HG02870 (cell line): ENCODE results near the gene PEX10.
"Not testable (repeated sequence)": the region's sequence is repeated elsewhere in the genome, so short reads cannot be mapped to it uniquely, and the experiment has no call there.

ENCODE experiments used
- ATAC-seq: cut with Tn5 transposase; IDR thresholded peaks from one replicate; pipeline ENCODE4 v1.9.1; 2021; ENCODE audit warnings: mild to moderate bottlenecking, moderate library complexity; ENCODE audit not compliant: unreplicated experiment

PEX10 gene

DNA sequence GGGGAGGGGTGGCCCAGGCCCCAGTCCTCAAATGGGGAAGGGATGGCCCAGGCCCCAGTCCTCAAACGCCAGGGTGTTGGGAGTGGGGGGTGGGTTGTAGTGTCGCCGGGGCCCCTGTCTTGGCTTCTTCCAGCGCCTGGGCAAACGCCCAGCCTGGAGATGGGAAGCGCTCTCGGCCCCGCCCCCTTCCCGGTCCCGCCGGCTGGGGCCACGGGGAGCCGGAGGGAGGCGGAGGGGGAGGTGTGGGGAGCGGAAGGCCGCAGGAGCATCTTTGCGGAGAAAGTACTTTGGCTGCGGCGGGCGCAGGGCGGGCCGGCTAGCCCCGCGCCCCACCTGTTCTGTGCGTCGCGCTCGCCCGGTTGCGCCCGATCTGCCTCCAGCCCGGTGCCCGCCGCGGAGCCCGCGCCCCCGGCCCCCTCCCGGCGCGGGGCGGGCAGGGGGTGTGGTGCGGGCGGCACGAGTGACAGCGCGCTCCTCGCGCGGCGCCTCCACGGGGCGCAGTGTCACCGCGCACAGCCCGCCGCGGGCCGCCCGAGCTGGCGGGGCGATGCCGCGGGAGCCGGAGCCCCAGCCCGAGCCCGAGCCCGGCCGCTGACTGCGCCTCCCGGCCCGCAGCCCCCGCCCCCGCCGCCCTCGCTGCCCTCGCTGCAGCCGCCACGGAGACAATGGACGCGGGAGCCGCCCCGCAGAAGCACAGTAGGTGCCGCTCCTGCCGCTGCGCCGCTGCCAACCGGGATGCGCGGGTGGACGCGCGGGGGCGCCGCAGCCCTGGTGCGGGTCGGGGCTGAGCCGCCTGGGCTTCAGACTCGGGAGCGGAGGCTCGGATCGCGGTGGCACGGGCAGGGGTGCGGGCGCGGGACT, 31.1 kb upstream of the PEX10 start:
- ATAC-seq, result no peak

DNA sequence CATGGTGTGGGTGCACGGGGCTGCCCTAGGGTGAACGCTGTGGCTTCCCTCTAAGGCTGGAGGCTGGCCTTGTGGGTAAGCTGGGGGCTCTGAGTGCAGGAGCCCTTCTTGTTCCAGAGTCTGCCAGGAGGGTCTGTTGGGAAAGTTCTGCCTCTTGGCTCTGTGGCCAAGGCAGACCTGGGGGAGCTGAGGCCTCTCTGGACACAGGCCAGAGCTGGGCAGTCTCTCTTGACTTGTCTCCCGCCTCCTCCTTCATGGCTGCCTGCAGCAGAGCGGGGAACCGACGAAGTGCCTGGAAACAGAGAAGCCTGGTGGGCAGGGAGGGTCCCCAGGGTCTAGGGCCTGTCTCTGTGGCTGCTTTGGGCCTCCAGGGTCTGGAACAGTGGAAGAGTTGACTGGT, 30.3 kb upstream of the PEX10 start:
- ATAC-seq, result no peak

DNA sequence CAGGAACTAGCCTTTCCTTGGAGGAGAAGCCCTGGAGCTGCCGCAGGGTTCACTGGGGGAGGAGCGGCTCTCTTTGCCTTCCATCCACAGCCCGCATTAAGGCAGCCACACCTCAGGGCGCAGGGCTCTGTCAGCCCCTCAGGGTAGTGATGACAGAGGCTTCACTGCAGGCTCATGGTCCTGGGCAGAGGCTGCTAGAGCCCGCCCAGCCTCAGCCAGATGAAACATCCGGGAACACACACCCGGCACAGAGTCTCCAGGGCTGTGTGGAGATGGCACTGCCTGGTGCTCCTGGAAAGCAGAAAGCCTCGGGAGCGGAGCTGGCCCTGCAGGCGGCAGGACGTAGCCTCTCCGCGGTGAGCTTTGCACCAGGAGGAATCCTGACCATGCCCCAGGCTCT, 29.4 kb upstream of the PEX10 start:
- no peak for ATAC-seq

DNA sequence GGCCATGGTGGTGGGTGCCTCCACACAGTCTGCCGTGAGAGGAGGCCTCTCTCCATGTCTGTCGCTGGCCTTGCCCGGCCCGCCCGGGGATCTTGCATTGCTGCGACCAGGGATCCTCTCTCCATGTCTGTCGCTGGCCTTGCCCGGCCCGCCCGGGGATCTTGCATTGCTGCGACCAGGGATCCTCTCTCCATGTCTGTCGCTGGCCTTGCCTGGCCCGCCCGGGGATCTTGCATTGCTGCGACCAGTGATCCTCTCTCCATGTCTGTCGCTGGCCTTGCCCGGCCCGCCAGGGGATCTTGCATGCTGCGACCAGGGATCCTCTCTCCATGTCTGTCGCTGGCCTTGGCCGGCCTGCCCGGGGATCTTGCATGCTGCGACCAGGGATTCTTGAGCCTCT, 28.0 kb upstream of the PEX10 start:
- not testable (repeated sequence) for ATAC-seq

DNA sequence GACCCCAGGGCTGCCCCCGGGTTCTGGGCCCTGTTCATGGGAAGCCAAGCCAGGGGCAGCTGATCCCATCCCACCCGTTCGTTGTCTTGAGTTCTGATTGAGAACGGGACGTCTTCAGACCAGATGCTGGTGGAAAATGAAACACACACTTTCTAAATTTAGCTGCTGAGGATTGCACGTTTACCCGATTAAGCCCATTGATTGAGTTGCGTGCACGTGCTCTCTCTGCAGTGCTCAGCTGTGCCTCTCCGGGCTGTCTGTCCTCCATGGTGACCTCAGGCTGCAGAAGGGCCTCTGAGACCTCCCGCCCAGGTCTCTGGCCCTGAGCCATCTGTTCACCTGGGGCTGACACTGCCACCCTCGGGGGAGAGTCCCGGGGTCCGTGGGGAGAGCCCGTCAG, 27.0 kb upstream of the PEX10 start:
- ATAC-seq, result no peak

DNA sequence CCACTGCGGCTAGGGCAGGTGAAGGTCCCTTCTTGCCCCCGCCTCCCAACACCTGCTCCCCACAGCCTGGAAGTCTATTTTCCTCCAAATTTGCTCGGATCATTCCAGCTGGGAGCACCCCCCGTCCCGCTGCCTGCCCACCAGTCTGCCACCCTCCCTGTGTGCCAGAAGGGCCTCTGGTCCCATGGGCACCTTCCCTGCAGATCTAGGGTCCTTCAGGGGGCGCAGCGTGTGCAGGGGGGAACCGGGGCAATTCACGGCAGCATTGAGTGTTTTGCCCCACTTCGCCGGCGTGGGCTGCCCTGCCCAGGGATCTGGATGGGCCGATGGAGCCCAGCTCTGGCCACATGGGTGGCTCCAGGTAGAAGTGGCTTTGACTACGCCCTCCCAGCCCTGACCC, 26.3 kb upstream of the PEX10 start:
- no peak for ATAC-seq

DNA sequence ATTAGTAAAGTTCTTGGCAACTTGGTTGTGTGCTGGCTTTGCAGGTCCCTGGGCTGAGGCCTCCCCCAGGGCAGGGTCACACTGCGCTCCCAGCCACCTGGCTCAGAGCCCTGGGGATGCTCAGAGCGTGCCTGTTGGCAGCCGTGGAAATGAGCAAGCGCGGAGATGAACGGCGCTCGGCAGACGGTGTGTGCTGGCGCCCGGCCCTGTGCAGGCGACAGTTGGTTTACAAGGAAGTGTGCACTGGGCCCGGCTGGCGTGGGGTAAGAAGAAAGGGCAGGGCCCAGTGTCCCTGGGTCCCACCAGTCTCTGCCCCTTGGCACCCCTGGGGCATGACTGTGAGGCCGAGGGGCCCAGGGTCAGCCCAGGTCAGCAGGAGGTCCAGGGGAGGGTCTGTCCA, 25.7 kb upstream of the PEX10 start:
- ATAC-seq, result no peak

DNA sequence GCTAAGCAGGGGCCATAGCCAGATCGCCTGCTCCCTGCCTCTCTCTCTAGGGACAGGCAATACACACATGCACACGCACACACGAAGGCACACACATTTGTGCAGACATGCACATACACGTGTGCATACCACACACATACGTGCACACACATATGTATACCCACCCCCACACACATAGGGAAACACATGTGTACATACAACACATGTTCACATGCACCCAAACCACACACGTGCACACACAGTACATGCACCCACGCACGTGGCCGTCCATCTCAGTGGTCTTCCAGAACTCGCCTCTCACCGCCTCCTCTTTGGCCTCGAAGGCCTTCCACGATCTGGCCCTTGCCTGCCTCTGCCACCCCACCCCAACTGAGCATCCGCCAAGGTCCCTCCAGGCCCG, 25.3 kb upstream of the PEX10 start:
- no peak for ATAC-seq

DNA sequence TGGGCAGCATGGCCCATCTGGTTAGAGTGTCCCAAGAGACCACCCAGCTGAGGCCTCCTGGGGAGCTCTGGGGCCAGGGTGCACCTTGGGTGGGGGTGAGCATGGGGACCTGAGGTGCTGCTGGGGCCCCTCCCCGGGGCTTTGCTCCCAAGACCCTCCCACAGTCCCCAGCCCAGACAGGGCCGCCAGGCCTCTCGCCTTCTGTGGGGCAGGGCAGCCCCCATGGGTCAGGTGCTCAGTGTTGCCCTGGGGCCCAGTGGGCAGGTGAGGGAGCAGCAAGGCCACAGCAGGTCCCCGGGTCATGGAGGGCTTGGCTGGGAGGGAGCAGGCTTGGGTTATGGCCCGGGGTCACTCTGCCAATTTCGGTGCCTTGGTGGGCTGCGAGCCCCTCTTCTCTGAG, 24.5 kb upstream of the PEX10 start:
- no peak for ATAC-seq

DNA sequence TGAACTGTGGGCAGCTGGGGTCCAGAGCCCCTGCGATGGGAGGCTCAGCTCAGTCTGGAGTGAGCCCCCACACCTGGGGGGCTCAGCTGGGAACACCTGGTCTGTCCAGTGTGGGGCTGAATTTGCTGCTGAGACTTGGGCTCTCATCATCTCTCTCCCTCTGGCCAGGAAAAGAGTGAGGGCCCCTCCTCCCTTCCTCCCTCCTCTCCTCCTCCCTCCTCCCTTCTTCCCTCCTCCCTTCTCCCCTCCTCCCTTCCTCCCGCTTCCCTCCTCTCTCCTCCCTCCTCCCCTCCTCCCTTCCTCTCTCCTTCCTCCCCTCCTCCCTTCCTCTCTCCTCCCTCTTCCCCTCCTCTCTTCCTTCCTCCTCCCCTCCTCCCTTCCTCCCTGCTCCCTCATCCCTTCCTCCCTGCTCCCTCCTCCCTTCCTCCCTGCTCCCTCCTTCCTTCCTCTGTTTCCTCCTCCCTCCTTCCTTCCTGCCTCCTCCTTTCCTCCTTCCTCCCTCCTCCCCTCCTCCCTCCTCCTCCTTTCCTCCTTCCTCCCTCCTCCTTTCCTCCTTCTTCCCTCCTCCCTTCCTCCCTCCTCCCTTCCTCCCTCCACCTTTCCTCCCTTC, 23.5 kb upstream of the PEX10 start:
- ATAC-seq, result no peak

DNA sequence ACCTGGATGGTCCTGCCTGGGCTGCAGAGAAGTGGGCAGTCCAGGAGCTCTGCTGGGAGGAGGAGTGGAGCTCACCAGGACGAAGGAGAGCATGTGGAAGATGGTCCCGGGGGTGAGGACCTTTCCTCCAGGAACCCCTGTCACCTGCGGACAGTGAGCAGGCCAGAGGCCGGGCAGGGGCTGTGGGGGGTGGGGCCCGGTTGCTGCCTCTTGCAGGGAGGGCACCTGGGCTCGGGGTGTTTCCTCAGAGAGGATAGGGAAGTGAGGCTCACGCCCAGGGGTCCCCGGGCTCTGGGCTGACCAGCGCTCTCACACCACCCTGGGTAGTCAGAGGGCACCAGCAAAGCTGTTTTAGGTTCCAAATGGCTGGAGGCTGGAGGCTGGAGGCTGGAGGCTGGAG, 22.7 kb upstream of the PEX10 start:
- no peak for ATAC-seq

DNA sequence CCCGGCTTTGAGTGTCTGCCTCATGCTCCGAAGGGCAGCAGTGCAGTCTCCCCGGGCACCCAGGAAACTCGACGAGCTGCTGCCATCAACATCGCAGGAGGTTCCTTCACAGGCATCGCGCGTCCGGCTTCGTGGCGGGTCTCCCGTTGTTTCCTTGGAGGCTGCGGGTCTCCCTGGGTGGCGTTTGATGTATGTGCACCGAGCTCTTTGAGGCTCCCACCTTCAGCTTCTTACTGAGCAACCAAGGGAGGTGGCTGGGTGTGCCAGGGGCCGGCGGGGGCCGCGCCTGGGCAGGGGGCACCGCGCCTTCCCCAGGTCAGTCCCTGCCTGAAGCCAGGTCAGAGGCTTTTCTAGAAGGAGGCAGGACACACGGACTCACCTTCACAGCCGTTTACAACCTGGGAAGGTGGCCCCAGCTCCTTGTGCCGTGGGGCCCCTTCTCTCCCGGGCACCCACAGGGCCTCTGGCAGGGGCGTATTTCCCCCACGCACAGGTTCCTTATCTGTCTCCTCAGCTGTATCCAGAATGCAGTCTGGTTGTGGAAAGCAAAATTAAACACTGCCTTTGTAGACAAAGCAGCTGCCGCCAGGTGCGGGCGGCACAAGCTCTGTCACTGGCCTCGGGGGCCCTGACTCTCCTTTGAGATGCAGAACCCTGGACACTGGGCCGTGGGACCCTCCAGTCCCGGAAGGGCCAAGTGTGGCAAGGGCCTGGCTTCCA, 21.7 kb upstream of the PEX10 start:
- ATAC-seq, result no peak

DNA sequence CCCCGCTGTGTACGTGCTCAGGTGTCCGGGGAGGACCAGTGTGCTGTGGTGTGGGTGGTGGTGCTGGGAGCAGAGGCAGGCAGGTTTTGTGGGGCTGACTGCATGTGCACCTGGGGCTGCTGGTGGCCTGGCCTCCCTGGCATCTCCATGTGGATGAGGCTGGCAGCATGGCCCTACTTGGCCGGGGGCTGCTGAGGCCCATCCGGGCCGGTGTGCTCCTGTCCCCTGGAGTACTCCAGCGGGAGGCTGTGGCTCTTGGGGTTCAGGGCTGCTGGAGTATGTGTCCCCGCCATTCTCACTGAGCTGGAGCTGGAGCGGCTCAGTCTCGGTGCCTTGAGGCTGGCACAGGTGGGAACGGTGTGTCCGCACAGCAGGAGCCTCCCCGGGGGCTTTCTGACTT, 20.8 kb upstream of the PEX10 start:
- ATAC-seq, result no peak

DNA sequence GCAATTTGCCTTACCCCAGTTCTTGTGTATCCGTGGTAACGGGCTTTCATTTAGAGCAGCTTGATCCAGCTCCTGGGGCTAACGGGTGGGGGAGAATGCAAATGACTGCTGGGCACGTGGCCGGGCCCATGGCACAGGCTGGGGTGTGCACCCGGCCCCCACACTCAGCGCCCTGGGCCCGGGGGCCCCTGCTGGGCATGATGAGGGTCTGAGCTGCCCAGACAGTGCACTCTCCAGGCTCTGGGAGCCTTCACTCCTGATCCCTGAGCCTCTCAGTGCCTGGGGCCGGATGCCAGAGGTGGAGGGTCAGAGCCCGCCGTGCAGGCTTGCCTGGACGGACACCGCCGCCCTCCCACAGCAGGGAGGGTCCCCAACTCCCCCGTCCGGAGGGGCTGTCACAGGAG, 20.1 kb upstream of the PEX10 start:
- no peak for ATAC-seq

DNA sequence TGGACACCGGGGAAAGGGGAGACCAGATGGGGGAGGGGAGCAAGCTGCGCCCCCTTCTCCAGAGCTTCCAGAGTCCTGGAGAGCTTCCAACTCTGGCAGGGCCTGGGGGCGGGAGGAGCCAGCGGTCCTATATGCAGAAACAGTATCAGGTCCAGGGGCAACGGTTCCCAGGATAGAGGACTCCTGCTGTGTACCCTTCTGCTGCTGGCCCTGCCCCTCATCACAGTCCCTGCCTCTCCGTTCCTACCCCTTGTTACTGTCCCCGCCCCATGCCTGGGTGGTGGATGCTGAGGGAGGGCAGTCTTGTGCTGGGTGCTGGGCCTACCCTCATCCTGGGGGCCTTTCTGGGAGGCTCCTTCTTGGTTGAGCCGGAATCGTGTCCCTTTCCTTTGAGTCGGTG, 19.2 kb upstream of the PEX10 start:
- ATAC-seq, result no peak

DNA sequence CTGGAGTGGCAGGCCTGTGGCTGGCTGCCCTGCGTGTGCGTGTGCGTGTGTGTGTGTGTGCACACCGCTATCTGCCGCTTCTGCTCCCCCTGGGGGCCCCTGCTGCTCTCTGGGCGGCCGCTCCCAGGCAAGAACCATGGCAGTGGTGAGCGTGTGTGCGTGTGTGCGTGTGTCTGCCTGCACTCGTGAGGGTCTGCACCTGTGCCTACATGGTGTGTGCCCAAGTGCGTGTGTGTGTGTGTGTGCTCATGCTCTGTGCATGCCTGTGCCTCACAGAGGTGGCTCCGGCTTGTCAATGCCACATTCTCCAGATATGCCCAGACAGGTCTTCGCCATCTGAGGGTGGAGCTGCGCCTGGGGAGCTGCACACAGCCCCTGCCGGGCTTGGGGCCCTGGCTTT, 18.7 kb upstream of the PEX10 start:
- ATAC-seq, result no peak

DNA sequence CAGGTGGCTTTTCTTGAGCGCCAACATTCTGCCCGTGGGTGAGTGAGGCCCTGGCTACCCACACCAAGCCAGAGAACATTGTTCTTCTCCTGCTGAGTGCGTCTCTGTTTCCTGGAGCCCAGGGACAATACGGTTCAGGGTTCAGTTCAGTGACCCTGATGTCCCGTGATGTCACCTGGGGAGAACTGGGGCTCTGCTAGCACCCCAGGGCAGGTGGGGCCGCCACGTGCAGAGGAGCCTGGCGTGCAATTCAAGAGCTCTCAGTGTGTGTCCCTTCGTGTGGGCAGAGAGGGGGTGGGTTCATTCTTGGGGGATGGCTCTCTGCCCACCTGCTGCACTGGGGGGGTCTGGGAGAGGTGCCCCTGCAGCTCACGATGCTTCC, 18.2 kb upstream of the PEX10 start:
- ATAC-seq, result no peak

DNA sequence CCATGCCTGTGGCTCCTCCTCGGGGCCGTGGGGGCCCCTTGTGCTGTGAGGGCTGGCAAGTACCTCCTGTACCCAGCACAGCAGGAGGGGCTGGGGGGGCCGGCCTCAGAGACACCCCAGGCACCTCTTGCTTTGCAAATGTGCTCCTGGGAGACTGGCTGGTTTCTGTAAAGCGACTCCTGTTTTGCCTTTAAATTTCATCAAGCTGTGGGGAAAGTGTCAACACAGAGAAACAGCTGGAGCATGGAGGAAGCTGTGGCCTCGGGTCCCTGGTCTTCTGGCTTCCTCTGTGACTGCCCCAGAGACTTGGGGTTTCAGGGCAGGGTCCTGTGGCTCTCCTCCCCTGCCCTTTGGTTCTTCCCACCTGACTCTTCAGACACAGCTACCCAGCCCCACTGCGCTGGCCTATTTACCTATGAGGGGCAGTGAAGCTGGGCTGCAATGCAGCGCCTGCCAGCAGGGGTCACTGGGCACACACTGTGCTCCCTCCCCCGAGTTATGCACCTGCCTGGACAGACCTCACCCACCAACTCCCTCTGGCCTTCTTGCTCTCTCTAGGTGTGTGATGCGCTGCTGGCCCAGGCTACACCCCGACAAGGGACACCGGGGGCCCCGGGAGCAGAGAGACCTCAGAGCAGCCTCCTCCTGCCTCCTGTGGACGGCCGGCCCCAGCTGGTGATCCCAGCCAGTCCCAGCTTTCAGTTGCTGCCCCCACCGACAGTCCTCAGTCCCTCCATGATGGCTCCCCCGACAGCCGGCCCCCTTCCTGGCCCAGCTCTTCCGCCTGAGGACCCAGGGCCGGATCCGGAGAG, 17.6 kb upstream of the PEX10 start:
- ATAC-seq, result no peak

DNA sequence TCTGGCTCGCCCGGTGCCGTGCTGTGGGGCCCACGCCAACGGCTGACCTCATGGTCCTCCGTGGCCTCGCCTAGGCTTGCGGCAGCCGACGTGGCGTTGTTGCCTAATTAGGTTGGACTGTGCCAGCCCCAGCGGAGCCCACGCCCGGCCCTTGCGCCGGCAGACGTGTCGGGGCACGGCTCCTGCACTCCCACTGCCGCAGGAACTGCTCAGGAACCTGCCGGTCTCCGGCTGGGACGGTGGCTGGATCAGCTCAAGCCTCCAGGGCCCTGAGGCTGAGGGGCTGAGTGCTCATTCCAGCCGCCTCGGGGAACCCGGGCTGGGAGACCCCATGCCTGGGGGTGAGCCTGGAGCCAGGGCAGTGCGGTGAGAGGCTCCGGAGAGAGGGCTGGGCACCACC, 16.1 kb upstream of the PEX10 start:
- no peak for ATAC-seq

DNA sequence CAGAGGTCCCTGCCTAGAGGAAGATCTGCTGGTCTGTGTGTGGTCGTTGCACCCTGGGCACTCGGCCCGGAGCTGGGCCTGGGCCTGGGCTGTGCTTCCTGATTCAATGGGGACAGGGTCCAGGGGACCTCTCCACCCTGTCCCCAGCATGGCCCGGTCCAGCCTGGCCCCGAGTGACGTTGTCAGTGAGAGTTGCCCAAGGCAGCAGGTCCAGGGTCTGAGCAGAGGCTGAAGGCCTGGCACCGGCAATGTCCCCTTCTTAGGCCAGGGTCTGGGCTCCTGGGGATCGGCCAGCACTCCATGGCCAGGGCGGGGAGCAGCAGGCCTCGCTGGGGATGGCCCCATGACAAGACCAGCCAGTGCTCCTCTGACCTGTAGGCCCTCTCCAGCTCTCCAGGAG, 15.6 kb upstream of the PEX10 start:
- ATAC-seq, result no peak

DNA sequence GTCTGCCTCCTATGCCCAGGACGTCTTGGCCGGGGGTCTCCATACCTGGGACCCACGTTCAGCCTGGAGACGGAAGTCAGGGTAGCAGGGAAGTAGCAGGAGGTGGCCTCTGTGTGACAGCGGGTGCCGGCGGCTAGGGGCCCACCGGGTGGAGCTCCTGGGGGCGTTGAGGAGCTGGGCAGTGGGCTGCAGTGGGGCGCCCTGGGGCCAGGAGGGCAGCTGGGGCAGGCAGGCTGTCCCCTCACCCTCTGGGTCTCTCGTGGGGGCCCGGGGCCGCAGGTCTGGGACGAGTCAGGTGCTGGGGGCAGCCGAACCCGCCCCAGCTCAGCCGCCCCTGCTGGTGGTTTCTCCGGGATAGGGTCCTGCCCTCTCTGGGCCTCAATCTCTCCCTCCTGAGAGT, 14.7 kb upstream of the PEX10 start:
- no peak for ATAC-seq
